Measurements from ENCODE around the gene NYAP2.

- TF ChIP-seq CTCF (IDR thresholded peaks at IDR 0.05) (no peak), POLR2A (IDR thresholded peaks at IDR 0.05) (no peak)
Measured at GRCh38 chr2:225471039-225471438, 71.5 kb downstream of the NYAP2 start.

Measured in Peyer's patch (tissue), 4 donors.